ENCODE measurements around the gene PRELID3B. TPM values are rescaled to one million over a fixed set of nuclear protein-coding genes. Genes with fewer than 3 reads are reported as not detected.

Gene PRELID3B
- total and polyA plus RNA-seq, 2 of the 13 experiments (the other 11 are each of a cell fraction or from before 2014, with no cell fraction given) = 23.3 to 42.6 TPM

GRCh38 chr20:59015812-59016711 lies 26.5 kb downstream of the PRELID3B start (continued):
- no peak for TF ChIP-seq ZNF550 (CRISPR knock-in tag; IDR thresholded peaks at IDR 0.05; ENCODE audit: borderline replicate concordance)
- TF ChIP-seq ZXDC (CRISPR knock-in tag; IDR thresholded peaks at IDR 0.05) = peak; percentile 88
- TF ChIP-seq TRIM24 (CRISPR knock-in tag; IDR thresholded peaks at IDR 0.05) = no peak
- TF ChIP-seq NFE2L1 (CRISPR knock-in tag; IDR thresholded peaks at IDR 0.05; ENCODE audit: borderline replicate concordance) = no peak
- TF ChIP-seq SNAPC5 (CRISPR knock-in tag; IDR thresholded peaks at IDR 0.05; ENCODE audit: borderline replicate concordance) = no peak
- no peak for TF ChIP-seq PTBP1 (IDR thresholded peaks at IDR 0.05; ENCODE audit: low read depth, low read length, poor library complexity, severe bottlenecking)
- 0 out of 2 replicates have a peak, but pooled peaks have one; percentile 47 for TF ChIP-seq AFF4 (CRISPR knock-in tag; IDR thresholded peaks at IDR 0.05)
- TF ChIP-seq ZSCAN30 (CRISPR knock-in tag; IDR thresholded peaks at IDR 0.05) = no peak
- no peak for TF ChIP-seq ZNF775 (CRISPR knock-in tag; IDR thresholded peaks at IDR 0.05; ENCODE audit: borderline replicate concordance)
- TF ChIP-seq PRDM15 (CRISPR knock-in tag; IDR thresholded peaks at IDR 0.05) = peak; percentile 61; the same call in 1 of the 2 replicates
- no peak for TF ChIP-seq CHD4 (IDR thresholded peaks at IDR 0.05; ENCODE audit: borderline replicate concordance, low read length)
- peak; percentile 84; the same call in 1 of the 2 replicates for TF ChIP-seq RXRB (CRISPR knock-in tag; IDR thresholded peaks at IDR 0.05; ENCODE audit: borderline replicate concordance)
- TF ChIP-seq AGO2 (optimal IDR thresholded peaks at IDR 0.05; ENCODE audit: low read depth, low read length) = no peak
- TF ChIP-seq ZNF780A (CRISPR knock-in tag; IDR thresholded peaks at IDR 0.05) = no peak
- no peak for TF ChIP-seq ATF5 (CRISPR knock-in tag; IDR thresholded peaks at IDR 0.05; ENCODE audit: low read depth)

Measured in HepG2 (cell line).